IPS-18a (cell line): ENCODE measurements around the gene CARD16.
"Not testable (repeated sequence)": the region's sequence is repeated elsewhere in the genome, so short reads cannot be mapped to it uniquely, and the experiment has no call there.

Experiments
- H3K27ac ChIP-seq: one replicate; pipeline ENCODE4 v1.5.1; 2013; ENCODE audit warnings: low read length
- H3K27me3 ChIP-seq: one replicate; pipeline ENCODE4 v1.6.1; 2013; ENCODE audit warnings: mild to moderate bottlenecking, low read length; ENCODE audit not compliant: control insufficient read depth, insufficient read depth
- H3K36me3 ChIP-seq: one replicate; pipeline ENCODE4 v1.6.1; 2013; ENCODE audit warnings: low read depth, low read length; ENCODE audit not compliant: control insufficient read depth
- H3K4me1 ChIP-seq: one replicate; pipeline ENCODE4 v1.6.1; 2013; ENCODE audit warnings: low read depth, low read length; ENCODE audit not compliant: control insufficient read depth
- H3K4me3 ChIP-seq: one replicate; pipeline ENCODE4 v1.5.1; 2013; ENCODE audit warnings: low read length
- H3K9ac ChIP-seq: one replicate; pipeline ENCODE4 v1.6.1; 2013; ENCODE audit warnings: mild to moderate bottlenecking, low read length, moderate library complexity
- H3K9me3 ChIP-seq: one replicate; pipeline ENCODE4 v1.6.1; 2013; ENCODE audit warnings: low read depth, low read length; ENCODE audit not compliant: control insufficient read depth

CARD16 gene

DNA sequence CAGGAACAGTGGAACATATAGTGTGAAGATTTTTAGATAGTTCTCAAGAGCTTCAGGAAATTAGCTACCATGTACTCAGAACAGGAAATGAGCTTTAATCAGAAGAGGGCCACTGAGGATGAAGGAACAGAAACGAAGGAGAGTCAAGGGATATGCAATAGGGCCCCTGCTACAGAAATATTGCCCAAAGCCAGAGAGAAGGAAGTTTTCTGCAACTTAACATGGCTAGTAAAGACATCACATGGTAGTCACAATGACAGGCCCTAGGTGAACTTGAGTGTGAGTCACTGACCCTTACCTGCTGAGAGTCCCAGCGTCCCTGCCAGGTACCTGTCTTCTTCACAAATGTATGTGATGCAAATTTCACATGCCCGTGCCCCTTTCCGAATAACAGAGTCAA, 25.2 kb upstream of the CARD16 start:
- Histone ChIP-seq H3K27ac (no peak overlapping the region), H3K9ac (no peak overlapping the region), H3K9me3 (no peaks in the 10 kb centered on the region), H3K36me3 (no peaks in the 10 kb centered on the region), H3K4me1 (no peaks in the 10 kb centered on the region), H3K4me3 (no peak overlapping the region), H3K27me3 (no peaks in the 10 kb centered on the region)

DNA sequence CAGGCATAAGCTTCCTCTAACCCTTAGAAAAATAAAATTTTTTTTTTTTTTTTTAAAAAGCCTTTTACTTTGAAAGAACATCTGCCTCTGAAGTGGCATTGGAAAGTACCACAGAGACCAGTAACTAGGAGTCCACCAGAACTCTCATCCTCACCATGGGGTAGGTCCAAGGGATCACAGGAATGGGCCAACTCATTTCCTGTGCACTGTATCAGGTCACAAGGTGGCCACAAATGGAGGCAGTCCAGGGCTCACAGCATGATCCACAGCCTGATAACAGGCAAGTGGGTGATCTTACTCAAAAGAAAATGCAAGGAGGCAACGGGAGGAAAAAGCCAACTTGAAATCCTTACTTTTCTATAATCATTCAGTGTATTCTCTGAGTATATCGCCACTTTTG, 24.6 kb upstream of the CARD16 start:
- not testable (repeated sequence) for H3K27ac ChIP-seq, H3K4me1 ChIP-seq, H3K9ac ChIP-seq, H3K4me3 ChIP-seq, H3K9me3 ChIP-seq, H3K27me3 ChIP-seq, H3K36me3 ChIP-seq

DNA sequence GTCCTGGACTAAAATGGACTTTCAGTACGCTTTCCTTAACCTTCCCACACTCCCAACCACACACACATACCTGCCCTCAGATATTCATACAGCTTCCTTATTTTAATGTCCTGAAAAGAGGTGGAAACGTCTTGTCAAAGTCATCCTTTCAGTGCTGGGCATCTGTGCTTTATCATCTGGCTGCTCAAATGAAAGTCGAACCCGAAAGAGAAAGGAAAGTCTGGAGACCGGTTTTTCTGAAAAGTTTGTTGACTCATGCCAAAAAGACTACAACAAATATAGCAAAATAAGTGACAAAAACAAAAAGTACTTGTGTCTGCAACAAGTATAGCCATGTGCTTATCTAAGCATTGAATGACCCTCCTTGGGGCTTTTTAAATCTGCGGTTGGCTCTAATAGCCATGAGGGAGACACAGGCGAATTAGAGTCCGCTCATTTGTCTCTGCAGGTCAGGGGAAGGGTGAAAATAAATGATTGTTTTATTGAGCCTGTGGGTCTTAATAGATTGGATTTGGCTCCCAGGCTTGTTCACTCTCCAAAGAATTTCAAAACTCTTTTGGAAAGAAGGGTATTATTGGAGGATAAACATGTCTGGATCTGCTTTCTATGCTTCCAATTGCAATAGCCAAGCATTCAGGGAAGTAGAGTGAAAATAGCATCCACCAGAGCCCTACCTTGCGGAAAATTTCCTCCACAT, 18.3 kb upstream of the CARD16 start:
- not testable (repeated sequence) for H3K36me3 ChIP-seq, H3K9me3 ChIP-seq, H3K4me1 ChIP-seq, H3K9ac ChIP-seq, H3K27ac ChIP-seq, H3K27me3 ChIP-seq, H3K4me3 ChIP-seq

DNA sequence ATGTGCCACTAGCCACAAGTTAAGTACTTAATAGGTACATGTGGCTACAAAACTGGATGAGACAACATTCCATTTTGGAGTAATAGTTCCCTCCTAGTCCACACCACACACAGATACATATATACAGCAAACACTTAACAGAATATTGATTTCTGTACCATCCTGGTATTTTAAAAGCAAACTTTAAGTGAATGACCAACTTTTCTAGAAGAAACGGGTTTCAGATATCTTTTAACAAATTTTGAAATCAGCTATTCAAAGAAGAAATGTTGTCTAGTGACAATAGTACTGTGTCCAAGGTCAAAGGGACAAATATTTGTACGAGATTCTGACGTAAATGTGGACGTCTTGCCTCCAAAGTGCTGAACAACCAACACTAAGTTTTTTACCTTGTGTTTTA, 12.3 kb upstream of the CARD16 start:
- Histone ChIP-seq H3K4me3 (no peak overlapping the region), H3K36me3 (no peaks in the 10 kb centered on the region), H3K27me3 (no peaks in the 10 kb centered on the region), H3K9ac (no peak overlapping the region), H3K4me1 (no peaks in the 10 kb centered on the region), H3K27ac (no peak overlapping the region), H3K9me3 (no peaks in the 10 kb centered on the region)

DNA sequence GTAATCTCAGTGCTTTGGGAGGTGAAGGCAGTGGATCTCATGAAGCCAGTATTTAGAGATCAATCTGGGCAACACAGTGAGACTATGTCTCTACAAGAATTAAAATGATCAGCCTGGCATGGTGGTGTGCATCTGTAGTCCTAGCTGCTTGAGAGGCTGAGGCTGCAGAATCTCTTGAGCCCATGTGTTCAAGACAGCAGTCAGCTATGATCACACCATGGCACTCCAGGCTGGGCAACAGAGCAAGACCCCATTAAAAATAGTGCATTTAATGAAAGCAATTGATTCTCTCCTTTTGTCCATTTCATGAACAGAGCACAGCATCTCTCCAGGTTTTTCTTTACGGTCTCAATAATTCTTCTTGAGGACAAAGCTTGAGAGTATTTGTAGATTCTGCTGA, 11.3 kb upstream of the CARD16 start:
- H3K4me1 ChIP-seq: no peaks in the 10 kb centered on the region
- H3K36me3 ChIP-seq: no peaks in the 10 kb centered on the region
- H3K9ac ChIP-seq: no peak overlapping the region
- H3K27me3 ChIP-seq: no peaks in the 10 kb centered on the region
- H3K27ac ChIP-seq: no peak overlapping the region
- H3K4me3 ChIP-seq: no peak overlapping the region
- H3K9me3 ChIP-seq: no peaks in the 10 kb centered on the region

DNA sequence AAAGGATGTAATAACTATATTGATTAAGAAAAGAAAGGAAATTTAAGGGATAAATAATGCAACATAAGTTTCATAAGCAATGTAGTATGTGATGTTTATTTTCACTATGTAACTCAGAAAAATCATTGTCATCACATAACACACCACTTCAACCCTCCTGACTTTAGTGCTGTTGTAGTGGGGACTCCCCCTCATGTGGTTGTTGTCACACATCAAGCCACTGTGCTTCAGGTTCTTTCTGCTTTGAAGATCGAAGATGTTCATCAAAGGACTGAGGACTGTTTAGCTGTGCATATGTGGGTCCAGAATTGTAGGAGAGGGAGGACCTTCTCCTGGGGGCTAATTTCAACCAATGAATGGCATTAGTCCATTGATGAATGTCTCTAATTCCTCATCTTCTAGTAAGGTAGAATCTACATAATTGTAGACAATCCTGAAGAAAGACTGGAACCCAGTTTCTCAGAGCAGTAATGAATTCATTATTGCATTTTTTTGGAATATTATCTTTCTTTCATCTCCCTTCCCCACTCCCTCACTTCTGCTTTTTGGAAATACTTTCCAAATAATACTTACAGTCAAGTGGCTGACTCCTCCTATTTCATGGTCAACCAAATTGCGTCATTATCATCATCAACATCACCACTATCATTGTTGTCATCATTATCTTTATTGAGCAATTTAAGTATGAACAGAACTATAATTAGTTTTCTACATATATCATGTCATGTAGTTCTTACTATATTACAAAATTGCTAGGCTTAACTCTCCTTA, 9.8 kb upstream of the CARD16 start:
- Histone ChIP-seq H3K9me3 (no peaks in the 10 kb centered on the region), H3K4me3 (no peak overlapping the region), H3K27me3 (no peaks in the 10 kb centered on the region), H3K4me1 (no peaks in the 10 kb centered on the region), H3K36me3 (no peaks in the 10 kb centered on the region), H3K27ac (no peak overlapping the region), H3K9ac (no peak overlapping the region)

DNA sequence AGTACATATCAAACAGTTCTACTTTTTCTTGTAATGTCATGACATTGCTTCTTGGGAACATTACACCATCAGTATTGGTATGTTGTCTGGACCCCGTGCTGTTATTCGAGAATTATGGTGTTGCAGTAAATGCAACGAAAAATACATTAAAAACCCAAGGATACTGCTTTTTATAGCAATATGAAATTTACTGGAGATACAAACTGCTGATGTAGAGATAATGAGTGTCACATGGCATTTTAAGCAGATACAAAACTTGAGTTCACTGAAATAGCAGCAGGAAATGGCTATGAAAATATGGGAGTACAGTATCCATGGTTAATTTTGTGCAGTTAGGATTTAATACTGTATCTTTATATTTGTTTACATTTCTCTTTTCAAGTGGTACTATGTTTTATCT, 7.4 kb upstream of the CARD16 start:
- Histone ChIP-seq H3K4me3 (no peak overlapping the region), H3K4me1 (no peaks in the 10 kb centered on the region), H3K27ac (no peak overlapping the region), H3K9ac (no peak overlapping the region), H3K27me3 (no peaks in the 10 kb centered on the region), H3K36me3 (no peaks in the 10 kb centered on the region), H3K9me3 (no peaks in the 10 kb centered on the region)

DNA sequence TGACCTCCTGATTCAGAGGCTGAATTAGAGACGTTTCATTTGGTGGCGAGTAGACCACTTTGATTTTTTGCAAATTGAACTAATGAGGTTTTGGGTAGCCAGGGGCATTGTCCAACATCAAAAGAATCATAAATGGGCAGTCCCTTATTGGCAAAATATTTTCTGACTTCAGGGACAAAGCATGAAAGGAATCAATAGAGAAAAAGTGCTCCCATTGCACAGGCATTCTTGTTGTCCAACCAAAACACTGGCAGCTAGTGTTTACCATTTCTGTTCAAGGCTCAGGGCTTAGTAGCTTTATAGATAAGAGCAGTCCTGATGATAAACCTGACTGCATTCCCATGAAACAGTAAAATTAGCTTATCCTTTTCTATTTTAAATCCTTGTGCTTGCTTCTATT, 6.4 kb upstream of the CARD16 start:
- H3K36me3 ChIP-seq: no peaks in the 10 kb centered on the region
- H3K9me3 ChIP-seq: no peaks in the 10 kb centered on the region
- H3K27ac ChIP-seq: no peak overlapping the region
- H3K9ac ChIP-seq: no peak overlapping the region
- H3K4me3 ChIP-seq: no peak overlapping the region
- no peaks in the 10 kb centered on the region for H3K27me3 ChIP-seq
- no peaks in the 10 kb centered on the region for H3K4me1 ChIP-seq

DNA sequence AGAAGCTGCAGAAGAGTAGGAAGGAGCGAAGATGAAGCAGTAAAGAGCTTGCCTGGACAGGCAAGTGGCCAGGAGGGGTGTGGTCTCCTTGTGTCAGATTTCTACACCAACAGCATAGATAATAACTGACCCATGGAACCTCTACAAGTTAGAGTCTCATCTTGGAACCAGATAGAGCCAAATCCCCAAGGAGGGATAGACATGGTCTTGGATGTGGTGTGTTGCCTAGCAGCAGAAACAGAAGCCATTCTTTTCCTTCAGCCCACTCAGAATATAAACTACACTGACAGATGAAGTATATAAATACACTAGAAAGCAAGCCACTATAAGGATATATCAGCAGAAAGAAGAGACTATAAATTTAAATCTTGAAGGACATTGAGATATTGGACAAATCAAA, 4.3 kb upstream of the CARD16 start:
- Histone ChIP-seq H3K4me3 (no peak overlapping the region), H3K4me1 (no peaks in the 10 kb centered on the region), H3K27me3 (no peaks in the 10 kb centered on the region), H3K9me3 (no peaks in the 10 kb centered on the region), H3K9ac (no peak overlapping the region), H3K27ac (no peak overlapping the region), H3K36me3 (no peaks in the 10 kb centered on the region)

DNA sequence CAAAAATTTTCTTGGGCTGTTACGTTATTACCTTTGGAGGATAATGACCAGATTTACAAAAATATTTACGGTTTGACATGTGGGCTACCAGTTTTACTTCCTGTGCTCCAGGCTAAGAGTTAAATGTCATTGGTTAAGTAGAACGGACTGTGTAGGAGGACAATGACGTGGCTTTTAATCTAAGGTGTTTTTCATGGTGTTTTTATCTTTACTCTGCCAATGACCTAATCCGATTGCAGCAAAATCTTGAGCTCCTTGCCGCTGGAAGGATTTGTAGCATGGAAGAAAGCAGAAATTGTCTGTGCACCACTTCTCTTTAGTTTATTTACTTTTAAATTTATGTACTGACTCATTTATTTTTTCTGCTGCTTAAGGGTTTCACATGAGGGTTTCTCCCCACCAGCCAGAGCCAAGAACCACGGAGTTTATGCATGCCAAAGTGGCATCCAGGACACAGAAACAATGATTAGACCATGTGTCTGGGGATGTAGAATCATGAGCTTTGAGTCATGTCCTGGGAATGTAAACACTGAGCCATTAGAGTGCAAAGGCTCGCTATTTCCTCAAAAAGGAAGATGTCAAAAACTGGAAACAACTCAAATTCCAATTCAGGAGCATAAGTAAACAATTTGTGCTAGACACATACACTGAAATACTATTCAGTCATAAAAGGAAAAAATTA, 1.9 kb upstream of the CARD16 start:
- no peaks in the 10 kb centered on the region for H3K27me3 ChIP-seq
- H3K9me3 ChIP-seq: no peaks in the 10 kb centered on the region
- H3K4me1 ChIP-seq: no peaks in the 10 kb centered on the region
- no peak overlapping the region for H3K9ac ChIP-seq
- H3K27ac ChIP-seq: no peak overlapping the region
- H3K36me3 ChIP-seq: no peaks in the 10 kb centered on the region
- no peak overlapping the region for H3K4me3 ChIP-seq

DNA sequence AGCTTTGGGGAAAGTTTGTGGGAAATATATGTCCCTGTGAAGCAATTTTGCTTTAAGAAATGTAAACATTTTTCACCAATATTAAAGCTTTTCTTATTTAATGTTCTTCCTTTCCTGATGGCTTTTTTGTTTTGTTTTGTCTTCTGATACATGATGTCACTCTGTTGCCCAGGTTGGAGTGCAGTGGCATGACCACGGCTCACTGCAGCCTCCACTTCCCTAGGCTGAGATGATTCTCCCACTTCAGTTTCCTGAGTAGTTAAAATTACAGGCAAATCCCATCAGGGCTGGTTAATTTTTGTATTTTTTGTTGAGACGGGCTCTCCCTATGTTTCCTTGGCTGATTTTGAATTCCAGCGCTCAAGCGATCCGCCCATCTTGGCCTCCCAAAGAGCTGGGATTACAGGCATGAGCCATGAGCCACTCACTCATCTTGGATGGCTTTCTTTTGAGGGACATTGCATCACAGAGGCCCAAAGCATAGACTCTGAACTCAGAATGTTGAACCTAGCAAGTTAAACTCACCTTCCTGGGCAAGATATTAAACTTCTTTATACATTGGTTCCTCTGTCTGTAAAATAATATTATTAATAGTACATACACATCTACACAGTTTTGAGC, 651 bp upstream of the CARD16 start:
- no peaks in the 10 kb centered on the region for H3K27me3 ChIP-seq

More for the DNA sequence above, 651 bp upstream of the CARD16 start:
- no peak overlapping the region for H3K27ac ChIP-seq
- H3K4me1 ChIP-seq: no peaks in the 10 kb centered on the region
- no peaks in the 10 kb centered on the region for H3K9me3 ChIP-seq
- no peak overlapping the region for H3K9ac ChIP-seq
- H3K36me3 ChIP-seq: no peaks in the 10 kb centered on the region
- H3K4me3 ChIP-seq: no peak overlapping the region
